Measurements from ENCODE around the gene CCR5.
"Not testable (repeated sequence)": the region's sequence is repeated elsewhere in the genome, so short reads cannot be mapped to it uniquely, and the experiment has no call there.

CCR5 gene

DNA sequence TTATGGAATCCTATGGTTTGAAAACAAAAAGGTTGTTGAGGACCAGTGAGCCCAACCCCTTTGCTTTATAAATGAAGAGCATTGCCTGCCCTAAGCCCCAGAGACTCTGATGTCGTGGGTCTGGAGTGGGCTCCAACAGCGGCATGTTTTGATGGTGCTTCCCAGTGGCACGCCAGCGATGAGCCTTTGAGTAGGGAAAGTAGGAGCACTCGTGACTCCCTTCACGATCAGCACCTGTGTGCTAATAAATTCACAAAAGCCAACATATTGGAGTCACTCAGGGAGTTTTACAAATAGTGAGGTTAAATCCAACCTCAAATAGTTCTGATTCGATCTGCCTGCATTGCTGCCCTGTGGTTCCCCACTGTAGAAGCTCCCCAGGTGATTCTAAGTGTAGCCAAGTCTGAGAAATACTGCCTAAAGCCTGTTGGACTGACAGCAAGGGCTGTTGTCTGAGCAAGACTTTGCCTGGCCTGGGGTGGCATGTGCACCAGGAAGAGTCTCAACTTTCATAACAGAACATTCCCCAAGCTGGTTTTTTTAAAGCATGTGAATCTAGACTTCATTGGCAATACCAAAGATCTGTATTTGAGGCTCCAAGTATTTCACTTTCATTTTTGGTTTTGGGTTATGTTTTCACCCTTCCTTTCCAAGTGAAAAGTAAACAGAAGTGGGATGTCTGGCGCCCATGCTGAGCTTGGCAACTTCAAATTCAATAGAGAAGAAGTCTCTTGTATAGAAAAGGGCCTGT lies 9.9 kb downstream of the CCR5 start:
- in situ Hi-C loops (cut with MboI; ENCODE audit: low sequenced_read_pairs, unreplicated experiment): no loop called here
- DNase-seq (ENCODE audit: low spot score): no peak
- no peak for TF ChIP-seq CTCF (IDR thresholded peaks at IDR 0.05; ENCODE audit: borderline replicate concordance, control extremely low read depth, extremely low read depth, insufficient read depth, missing control alignments)

- TF ChIP-seq CTCF (IDR thresholded peaks at IDR 0.05; ENCODE audit: borderline replicate concordance, control extremely low read depth, extremely low read depth, insufficient read depth, missing control alignments): no peak
- DNase-seq (ENCODE audit: low spot score): no peak
- in situ Hi-C loops (cut with MboI; ENCODE audit: low sequenced_read_pairs, unreplicated experiment): no loop called here
Observed at GRCh38 chr3:46381625-46382024, 10.9 kb downstream of the CCR5 start.

DNA sequence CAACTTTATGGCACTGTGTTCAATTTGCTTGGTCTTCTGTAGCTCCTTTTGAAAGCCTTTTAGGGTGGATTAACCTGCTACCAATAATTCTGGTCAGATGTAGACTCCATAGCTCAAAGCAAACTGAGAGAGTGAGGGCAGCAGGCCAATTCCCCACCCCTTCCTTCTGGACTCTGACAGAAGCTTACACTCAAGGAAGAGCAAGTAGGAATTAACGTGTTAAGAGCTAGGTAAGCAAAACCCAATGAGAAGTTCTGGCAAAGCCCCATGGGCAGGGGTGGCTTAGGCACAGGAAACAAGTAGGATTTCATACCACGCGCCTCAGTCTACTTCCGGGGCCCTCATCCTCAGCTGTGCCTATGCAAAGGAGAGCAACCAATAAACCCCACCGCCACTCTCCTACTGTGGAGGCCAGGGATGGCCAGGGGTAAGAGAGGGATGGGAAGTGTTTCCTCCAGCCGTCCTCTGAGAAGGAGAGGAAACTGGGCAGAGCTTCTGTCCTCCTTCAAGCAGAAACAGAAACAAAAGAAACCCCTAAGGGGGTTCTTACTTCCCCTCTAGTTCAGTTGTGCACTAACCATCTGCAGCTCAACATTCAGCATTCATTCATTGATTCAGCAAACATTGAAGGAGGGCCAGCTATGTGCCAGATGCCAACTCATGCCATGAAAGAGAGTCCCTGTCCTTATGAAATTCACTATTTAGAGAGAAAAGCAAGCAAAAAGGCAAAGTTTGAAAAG lies 12.6 kb downstream of the CCR5 start:
- TF ChIP-seq CTCF (IDR thresholded peaks at IDR 0.05; ENCODE audit: borderline replicate concordance, control extremely low read depth, extremely low read depth, insufficient read depth, missing control alignments): no peak
- in situ Hi-C loops (cut with MboI; ENCODE audit: low sequenced_read_pairs, unreplicated experiment): no loop called here
- no peak for DNase-seq (ENCODE audit: low spot score)

- DNase-seq (ENCODE audit: low spot score): no peak
- in situ Hi-C loops (cut with MboI; ENCODE audit: low sequenced_read_pairs, unreplicated experiment): no loop called here
- TF ChIP-seq CTCF (IDR thresholded peaks at IDR 0.05; ENCODE audit: borderline replicate concordance, control extremely low read depth, extremely low read depth, insufficient read depth, missing control alignments): no peak
Observed at GRCh38 chr3:46383951-46384330, 13.2 kb downstream of the CCR5 start.

DNA sequence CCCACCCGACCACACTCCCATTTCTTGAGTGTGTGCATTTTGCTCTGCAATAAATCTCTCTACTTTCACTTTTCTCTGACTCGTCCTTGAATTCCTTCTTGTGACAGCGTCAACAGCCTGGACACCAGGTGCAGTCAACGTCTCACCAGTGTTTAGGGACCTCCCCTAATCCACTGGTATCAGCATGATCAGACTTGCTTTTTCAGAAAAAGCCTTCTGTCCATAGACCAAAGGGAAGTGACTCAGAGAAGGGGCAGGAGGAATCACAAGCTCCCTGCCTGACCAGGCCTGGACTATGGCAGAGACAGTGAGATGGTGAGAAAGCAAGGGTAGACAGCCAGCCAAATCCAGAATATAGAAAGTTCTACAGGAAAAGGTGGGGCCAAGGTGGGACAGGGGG lies 15.5 kb downstream of the CCR5 start:
- no peak for TF ChIP-seq CTCF (IDR thresholded peaks at IDR 0.05; ENCODE audit: borderline replicate concordance, control extremely low read depth, extremely low read depth, insufficient read depth, missing control alignments)
- DNase-seq (ENCODE audit: low spot score): no peak
- in situ Hi-C loops (cut with MboI; ENCODE audit: low sequenced_read_pairs, unreplicated experiment): no loop called here

DNA sequence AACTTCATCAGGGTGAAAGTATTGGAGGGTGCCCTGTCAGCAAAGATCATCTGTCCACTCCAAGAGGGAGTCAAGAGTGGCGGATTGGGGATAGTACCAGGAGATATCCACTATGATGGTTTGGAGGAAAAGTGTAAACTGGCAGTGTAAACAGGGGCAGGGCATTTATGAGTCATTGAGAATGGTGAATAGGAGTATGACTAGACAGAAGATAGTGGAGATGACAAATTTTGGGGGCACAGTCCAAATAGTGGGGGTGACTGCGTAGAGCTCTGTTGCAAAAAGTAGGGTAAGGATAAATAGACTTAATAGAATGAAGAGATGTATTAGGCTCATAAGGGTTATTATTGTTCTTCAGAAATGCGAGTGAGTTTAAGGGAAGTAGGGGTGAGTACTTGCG lies 18.1 kb downstream of the CCR5 start:
- in situ Hi-C loops (cut with MboI; ENCODE audit: low sequenced_read_pairs, unreplicated experiment); DNase-seq (ENCODE audit: low spot score): not testable (repeated sequence)

- in situ Hi-C loops (cut with MboI; ENCODE audit: low sequenced_read_pairs, unreplicated experiment): no loop called here
- TF ChIP-seq CTCF (IDR thresholded peaks at IDR 0.05; ENCODE audit: borderline replicate concordance, control extremely low read depth, extremely low read depth, insufficient read depth, missing control alignments): no peak
- no peak for DNase-seq (ENCODE audit: low spot score)
Observed at GRCh38 chr3:46389306-46389705, 18.6 kb downstream of the CCR5 start.

DNA sequence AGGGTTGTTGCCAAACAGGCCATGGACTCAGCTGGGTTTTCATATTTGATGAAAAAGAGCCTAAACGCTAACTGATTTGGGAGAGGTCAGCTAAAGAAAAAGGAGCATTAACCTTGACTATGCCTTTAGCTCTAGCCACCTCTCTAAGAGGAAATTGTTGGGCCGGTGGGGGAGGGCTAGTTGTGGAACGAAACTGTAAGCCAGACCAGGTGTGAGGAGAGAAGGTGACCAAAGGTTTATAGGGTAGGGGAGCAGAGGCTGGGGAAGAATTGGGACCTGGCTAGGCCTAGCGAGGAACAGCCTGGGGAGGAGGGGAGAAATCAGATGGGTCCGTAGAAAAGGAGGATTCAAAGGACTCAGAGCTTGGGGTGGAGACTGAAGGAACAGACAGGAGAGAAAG lies 20.8 kb downstream of the CCR5 start:
- DNase-seq (ENCODE audit: low spot score); in situ Hi-C loops (cut with MboI; ENCODE audit: low sequenced_read_pairs, unreplicated experiment): not testable (repeated sequence)
